ENCODE results near the gene ATP6AP2. TPM values are rescaled to one million over a fixed set of nuclear protein-coding genes. Genes with fewer than 3 reads are reported as not detected.

ATP6AP2 gene
- total and polyA plus RNA-seq, 2 of the 13 experiments (the other 11 are each of a cell fraction or from before 2014, with no cell fraction given), result 55.6 to 108 TPM

DNA sequence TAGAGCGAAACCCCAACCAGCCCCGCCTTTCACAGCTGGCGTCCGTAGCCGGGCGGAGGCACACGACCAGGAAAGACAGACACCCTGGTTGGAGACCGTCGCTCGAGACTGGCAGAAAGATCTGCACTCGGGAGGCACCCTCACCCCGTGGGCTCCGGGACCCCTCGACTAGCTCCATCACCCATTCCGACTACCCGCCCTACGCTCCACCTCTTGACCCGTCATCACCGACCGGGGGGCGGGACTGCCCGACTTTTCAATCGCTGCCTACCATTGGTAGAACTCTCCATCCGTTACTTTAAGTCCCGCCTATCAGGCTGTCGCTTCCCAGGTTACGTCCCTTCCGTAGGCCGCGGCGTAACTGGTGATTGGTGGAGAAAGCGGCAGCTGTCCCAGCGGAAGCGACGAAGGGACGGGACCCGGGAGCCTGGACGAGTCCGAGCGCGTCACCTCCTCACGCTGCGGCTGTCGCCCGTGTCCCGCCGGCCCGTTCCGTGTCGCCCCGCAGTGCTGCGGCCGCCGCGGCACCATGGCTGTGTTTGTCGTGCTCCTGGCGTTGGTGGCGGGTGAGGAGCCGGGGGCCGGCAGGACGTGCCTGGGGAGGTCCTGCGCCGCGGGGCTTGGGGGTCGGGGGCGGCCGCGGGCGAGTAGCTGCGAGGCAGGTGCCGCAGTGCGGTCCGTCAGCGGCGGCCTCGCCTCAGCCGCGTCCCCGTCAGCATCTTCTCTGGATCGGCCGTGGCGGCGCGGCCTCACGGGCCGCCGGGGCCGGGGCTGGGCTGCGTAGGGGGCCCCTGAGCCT, at the start of gene ATP6AP2 (continued):
- TF ChIP-seq USF2 (IDR thresholded peaks at IDR 0.05; ENCODE audit: low read depth, low read length), result no peak
- TF ChIP-seq USF2 (CRISPR knock-in tag; IDR thresholded peaks at IDR 0.05; ENCODE audit: borderline replicate concordance), result no peak
- no peak for TF ChIP-seq ZEB1 (IDR thresholded peaks at IDR 0.05; ENCODE audit: insufficient replicate concordance, low read depth)
- TF ChIP-seq YY1 (IDR thresholded peaks at IDR 0.05; ENCODE audit: insufficient read depth, insufficient replicate concordance, low read depth, low read length), result no peak
- no peak for TF ChIP-seq ZSCAN22 (CRISPR knock-in tag; IDR thresholded peaks at IDR 0.05)
- no peak for TF ChIP-seq ZNF160 (CRISPR knock-in tag; IDR thresholded peaks at IDR 0.05)
- peak; percentile 57; the same call in 1 of the 2 replicates for TF ChIP-seq REPIN1 (CRISPR knock-in tag; IDR thresholded peaks at IDR 0.05; ENCODE audit: borderline replicate concordance, low read depth)
- no peak for TF ChIP-seq ZBTB34 (CRISPR knock-in tag; IDR thresholded peaks at IDR 0.05)
- TF ChIP-seq SALL1 (CRISPR knock-in tag; IDR thresholded peaks at IDR 0.05), result peak; percentile 25; the same call in 1 of the 2 replicates
- TF ChIP-seq, protein P1, sequence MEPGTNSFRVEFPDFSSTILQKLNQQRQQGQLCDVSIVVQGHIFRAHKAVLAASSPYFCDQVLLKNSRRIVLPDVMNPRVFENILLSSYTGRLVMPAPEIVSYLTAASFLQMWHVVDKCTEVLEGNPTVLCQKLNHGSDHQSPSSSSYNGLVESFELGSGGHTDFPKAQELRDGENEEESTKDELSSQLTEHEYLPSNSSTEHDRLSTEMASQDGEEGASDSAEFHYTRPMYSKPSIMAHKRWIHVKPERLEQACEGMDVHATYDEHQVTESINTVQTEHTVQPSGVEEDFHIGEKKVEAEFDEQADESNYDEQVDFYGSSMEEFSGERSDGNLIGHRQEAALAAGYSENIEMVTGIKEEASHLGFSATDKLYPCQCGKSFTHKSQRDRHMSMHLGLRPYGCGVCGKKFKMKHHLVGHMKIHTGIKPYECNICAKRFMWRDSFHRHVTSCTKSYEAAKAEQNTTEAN (CRISPR knock-in tag; conservative IDR thresholded peaks at IDR 0.05), result no peak
- TF ChIP-seq MXI1 (IDR thresholded peaks at IDR 0.05; ENCODE audit: borderline replicate concordance, low read depth, low read length), result 0 out of 3 replicates have a peak, but pooled peaks have one; percentile 14
- peak; percentile 55; the same call in 1 of the 2 replicates for TF ChIP-seq HNF1B (CRISPR knock-in tag; IDR thresholded peaks at IDR 0.05)
- peak; percentile 18; the same call in 1 of the 2 replicates for TF ChIP-seq ZNF232 (CRISPR knock-in tag; IDR thresholded peaks at IDR 0.05; ENCODE audit: borderline replicate concordance)
- TF ChIP-seq, protein P2, sequence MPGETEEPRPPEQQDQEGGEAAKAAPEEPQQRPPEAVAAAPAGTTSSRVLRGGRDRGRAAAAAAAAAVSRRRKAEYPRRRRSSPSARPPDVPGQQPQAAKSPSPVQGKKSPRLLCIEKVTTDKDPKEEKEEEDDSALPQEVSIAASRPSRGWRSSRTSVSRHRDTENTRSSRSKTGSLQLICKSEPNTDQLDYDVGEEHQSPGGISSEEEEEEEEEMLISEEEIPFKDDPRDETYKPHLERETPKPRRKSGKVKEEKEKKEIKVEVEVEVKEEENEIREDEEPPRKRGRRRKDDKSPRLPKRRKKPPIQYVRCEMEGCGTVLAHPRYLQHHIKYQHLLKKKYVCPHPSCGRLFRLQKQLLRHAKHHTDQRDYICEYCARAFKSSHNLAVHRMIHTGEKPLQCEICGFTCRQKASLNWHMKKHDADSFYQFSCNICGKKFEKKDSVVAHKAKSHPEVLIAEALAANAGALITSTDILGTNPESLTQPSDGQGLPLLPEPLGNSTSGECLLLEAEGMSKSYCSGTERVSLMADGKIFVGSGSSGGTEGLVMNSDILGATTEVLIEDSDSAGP (CRISPR knock-in tag; IDR thresholded peaks at IDR 0.05; ENCODE audit: borderline replicate concordance), result peak; percentile 31; the same call in 1 of the 2 replicates
- peak; percentile 79 for TF ChIP-seq THAP11 (CRISPR knock-in tag; IDR thresholded peaks at IDR 0.05)
- TF ChIP-seq ATF1 (CRISPR knock-in tag; IDR thresholded peaks at IDR 0.05), result peak; percentile 89
- TF ChIP-seq KMT2A (CRISPR knock-in tag; IDR thresholded peaks at IDR 0.05), result peak; percentile 79; the same call in 1 of the 2 replicates
- TF ChIP-seq SOX6 (IDR thresholded peaks at IDR 0.05), result no peak
- no peak for TF ChIP-seq SOX6 (CRISPR knock-in tag; IDR thresholded peaks at IDR 0.05)
- TF ChIP-seq GATAD1 (CRISPR knock-in tag; IDR thresholded peaks at IDR 0.05), result peak; percentile 76; the same call in 1 of the 2 replicates
